Measurements from ENCODE around the gene COL25A1. TPM values are rescaled to one million over a fixed set of nuclear protein-coding genes. Genes with fewer than 3 reads are reported as not detected.
A peak's percentile ranks its signal among the peaks of the same experiment; 100 is the strongest.

The COL25A1 gene
- total RNA-seq, 4 donors from 2014 or later: 2.5 TPM; not detected in 3

DNA sequence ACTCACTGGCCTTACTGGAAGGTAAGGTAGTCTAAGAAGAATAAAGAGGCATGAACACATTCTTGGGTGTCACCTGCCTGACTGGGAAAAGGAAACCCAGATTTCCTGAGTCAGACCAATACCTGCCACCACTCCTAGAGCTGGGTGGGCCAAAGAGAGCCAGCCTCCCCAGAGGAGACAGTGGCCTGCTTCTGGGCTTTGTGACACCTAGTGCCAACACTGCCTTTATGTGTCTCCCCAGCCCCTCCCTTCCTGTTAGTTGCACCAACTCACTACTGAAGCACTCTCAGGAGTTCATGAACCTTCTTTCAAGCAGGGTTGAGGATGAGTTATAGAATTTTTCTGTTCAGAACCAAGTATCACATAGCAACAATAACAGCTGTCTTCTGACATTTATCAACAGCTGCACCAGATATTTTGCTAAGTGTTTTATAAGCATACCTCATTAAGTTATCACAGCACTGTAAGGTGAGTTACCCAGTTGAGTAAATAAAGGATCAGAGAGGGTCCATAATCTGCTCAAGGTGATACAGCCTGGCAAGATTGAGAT, 462.0 kb downstream of the COL25A1 start:
- Histone ChIP-seq H3K27ac (no peak overlapping the region), H3K4me1 (no peaks in the 10 kb centered on the region), H3K9me3 (no peaks in the 10 kb centered on the region), H3K36me3 (no peaks in the 10 kb centered on the region), H3K27me3 (no peaks in the 10 kb centered on the region), H3K4me3 (no peak overlapping the region)
- no peak for DNase-seq
- TF ChIP-seq CTCF (IDR thresholded peaks at IDR 0.05): no peak
- no peak for TF ChIP-seq POLR2A (IDR thresholded peaks at IDR 0.05)

DNA sequence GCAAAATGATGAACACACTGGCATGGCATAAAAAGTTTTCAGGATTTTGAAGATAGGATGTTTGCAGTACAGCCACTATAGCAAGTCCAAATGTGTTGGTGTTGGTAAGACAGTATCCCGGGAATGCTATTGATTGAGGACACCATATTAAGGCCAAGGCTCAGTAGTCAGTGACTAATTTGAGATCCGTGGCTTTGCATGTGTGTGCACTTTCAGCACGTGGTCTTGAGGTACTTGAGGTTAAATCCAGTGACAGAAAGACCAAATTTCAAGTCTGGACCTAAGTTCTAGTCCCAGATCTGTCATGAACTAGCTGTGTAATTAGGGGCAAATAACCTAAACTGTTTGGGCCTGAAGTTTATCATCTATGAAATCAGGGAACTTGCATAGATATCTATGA, 463.1 kb downstream of the COL25A1 start:
- H3K27me3 ChIP-seq: no peaks in the 10 kb centered on the region
- H3K4me3 ChIP-seq: no peak overlapping the region
- no peaks in the 10 kb centered on the region for H3K4me1 ChIP-seq
- no peak for DNase-seq
- no peaks in the 10 kb centered on the region for H3K9me3 ChIP-seq
- TF ChIP-seq CTCF (IDR thresholded peaks at IDR 0.05): no peak
- H3K27ac ChIP-seq: no peak overlapping the region
- H3K36me3 ChIP-seq: no peaks in the 10 kb centered on the region

- DNase-seq: no peak
- no peaks in the 10 kb centered on the region for H3K9me3 ChIP-seq
- H3K27me3 ChIP-seq: no peaks in the 10 kb centered on the region
- no peaks in the 10 kb centered on the region for H3K4me1 ChIP-seq
- no peak overlapping the region for H3K4me3 ChIP-seq
- no peak for TF ChIP-seq CTCF (IDR thresholded peaks at IDR 0.05)
- no peaks in the 10 kb centered on the region for H3K36me3 ChIP-seq
- no peak overlapping the region for H3K27ac ChIP-seq
Measured at GRCh38 chr4:108838451-108838850, 464.0 kb downstream of the COL25A1 start.

DNA sequence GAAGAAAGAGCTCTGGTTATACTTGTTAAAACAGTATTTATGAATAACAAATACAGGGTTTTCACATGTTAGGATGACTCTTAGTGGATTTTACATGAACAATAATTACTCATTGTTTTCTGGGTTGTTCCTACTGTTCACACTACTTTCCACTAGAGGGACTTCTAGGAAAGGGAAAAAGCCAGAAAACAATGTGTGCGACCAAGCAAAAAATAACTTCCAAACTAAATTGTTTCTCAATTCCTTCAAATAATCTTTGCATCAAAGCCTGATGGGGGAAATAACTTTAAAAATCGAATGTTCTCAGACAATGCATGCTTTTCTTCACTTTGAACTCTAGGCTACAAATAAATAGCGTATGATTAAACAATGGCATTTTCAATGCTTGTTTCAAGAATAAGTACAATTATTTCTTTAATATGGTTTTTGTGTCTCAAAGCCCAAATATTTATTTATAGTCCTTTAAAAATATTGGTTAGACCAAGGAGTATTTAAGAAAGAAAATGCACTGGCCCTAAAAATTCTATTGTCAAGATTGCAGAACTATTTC, 467.5 kb downstream of the COL25A1 start:
- TF ChIP-seq POLR2A (IDR thresholded peaks at IDR 0.05) (no peak), CTCF (IDR thresholded peaks at IDR 0.05) (peak in 5 of 6 experiments; percentile 9 to 61 (median 41))
- Histone ChIP-seq H3K4me1 (no peaks in the 10 kb centered on the region), H3K36me3 (no peaks in the 10 kb centered on the region), H3K27me3 (no peaks in the 10 kb centered on the region), H3K27ac (no peak overlapping the region), H3K4me3 (no peak overlapping the region), H3K9me3 (no peaks in the 10 kb centered on the region)
- DNase-seq: no peak

- no peaks in the 10 kb centered on the region for H3K27me3 ChIP-seq
- TF ChIP-seq CTCF (IDR thresholded peaks at IDR 0.05) (no peak), POLR2A (IDR thresholded peaks at IDR 0.05) (no peak)
- no peaks in the 10 kb centered on the region for H3K36me3 ChIP-seq
- H3K4me3 ChIP-seq: no peak overlapping the region
- no peak for DNase-seq
- no peaks in the 10 kb centered on the region for H3K4me1 ChIP-seq
- no peak overlapping the region for H3K27ac ChIP-seq
- no peaks in the 10 kb centered on the region for H3K9me3 ChIP-seq
Measured at GRCh38 chr4:108834166-108834834, 468.2 kb downstream of the COL25A1 start.
